Uterus (tissue), 2 donors: ENCODE data around the gene ABCB1.

Experiments
- POLR2A ChIP-seq, 2 donors: fragments of 450-650 bp; IDR thresholded peaks; one replicate each; pipeline ENCODE4 v1.6.1; 2016; ENCODE audit warnings: antibody characterized with exemption in 2 of 2, mild to moderate bottlenecking in 1 of 2, moderate library complexity in 1 of 2
- TF ChIP-seq, protein P1 (sequence below), 4 experiments: fragments of 200-600 bp in 2 of 4; fragments of 450-650 bp in 2 of 4; sonication (generic) in 2 of 4; IDR thresholded peaks; one replicate each; pipeline ENCODE4 v1.5.1; 2016 to 2019; ENCODE audit warnings: antibody characterized with exemption in 4 of 4, mild to moderate bottlenecking in 2 of 4, moderate library complexity in 1 of 4

DNA sequence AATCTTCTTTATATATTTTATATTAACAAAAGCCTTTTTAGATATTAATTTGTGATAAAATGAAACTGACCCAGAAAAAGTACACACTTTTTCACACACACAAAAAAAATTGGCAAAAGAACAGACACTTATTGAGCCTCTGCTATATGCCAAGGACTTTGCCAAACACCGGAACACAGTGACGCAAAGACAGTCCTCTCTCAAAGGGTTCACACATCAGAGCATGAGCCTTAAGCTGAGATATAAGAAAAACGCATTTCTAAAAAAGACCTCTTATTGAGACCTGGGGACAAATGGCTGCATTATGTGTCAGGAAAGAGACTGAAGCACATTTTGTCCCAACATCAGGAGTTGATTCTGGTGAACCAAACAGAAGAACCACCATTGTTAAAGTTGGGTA, 101.2 kb downstream of the ABCB1 start:
- no peak for TF ChIP-seq POLR2A (IDR thresholded peaks at IDR 0.05)
- TF ChIP-seq, protein P1, sequence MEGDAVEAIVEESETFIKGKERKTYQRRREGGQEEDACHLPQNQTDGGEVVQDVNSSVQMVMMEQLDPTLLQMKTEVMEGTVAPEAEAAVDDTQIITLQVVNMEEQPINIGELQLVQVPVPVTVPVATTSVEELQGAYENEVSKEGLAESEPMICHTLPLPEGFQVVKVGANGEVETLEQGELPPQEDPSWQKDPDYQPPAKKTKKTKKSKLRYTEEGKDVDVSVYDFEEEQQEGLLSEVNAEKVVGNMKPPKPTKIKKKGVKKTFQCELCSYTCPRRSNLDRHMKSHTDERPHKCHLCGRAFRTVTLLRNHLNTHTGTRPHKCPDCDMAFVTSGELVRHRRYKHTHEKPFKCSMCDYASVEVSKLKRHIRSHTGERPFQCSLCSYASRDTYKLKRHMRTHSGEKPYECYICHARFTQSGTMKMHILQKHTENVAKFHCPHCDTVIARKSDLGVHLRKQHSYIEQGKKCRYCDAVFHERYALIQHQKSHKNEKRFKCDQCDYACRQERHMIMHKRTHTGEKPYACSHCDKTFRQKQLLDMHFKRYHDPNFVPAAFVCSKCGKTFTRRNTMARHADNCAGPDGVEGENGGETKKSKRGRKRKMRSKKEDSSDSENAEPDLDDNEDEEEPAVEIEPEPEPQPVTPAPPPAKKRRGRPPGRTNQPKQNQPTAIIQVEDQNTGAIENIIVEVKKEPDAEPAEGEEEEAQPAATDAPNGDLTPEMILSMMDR (IDR thresholded peaks at IDR 0.05): no peak
